Astrocyte of the cerebellum (primary cell): Measurements from ENCODE around the gene ABLIM1.

Experiments
- DNase-seq: peaks from one replicate; pipeline ENCODE4 v3.0.0-alpha.2; 2011; ENCODE audit warnings: low read depth
- H3K4me3 ChIP-seq: 2 replicates; pipeline ENCODE4 v1.5.1; 2011; ENCODE audit warnings: mild to moderate bottlenecking, low read depth, low read length, moderate library complexity
- CTCF ChIP-seq: IDR thresholded peaks from 2 replicates; pipeline ENCODE4 v1.5.1; 2012; ENCODE audit warnings: low read length, low read depth, moderate library complexity, mild to moderate bottlenecking; ENCODE audit errors: missing control alignments
- in situ Hi-C: cut with HindIII; loops from 2 replicates; pipeline ENCODE4 v1.10.0; 2017; ENCODE audit warnings: low sequenced_read_pairs

Gene ABLIM1

GRCh38 chr10:114576716-114577115, 81.4 kb downstream of the ABLIM1 start:
- in situ Hi-C loops: no loop called here
- H3K4me3 ChIP-seq: no peak overlapping the region
- no peak for DNase-seq
- TF ChIP-seq CTCF: no peak

GRCh38 chr10:114576132-114576487, 82.0 kb downstream of the ABLIM1 start:
- in situ Hi-C loops: no loop called here
- no peak overlapping the region for H3K4me3 ChIP-seq
- no peak for TF ChIP-seq CTCF
- DNase-seq: no peak

GRCh38 chr10:114575417-114576131, 82.5 kb downstream of the ABLIM1 start:
- no peak for TF ChIP-seq CTCF
- H3K4me3 ChIP-seq: no peak overlapping the region
- DNase-seq: no peak
- in situ Hi-C loops: no loop called here

- no peak for DNase-seq
- no peak overlapping the region for H3K4me3 ChIP-seq
- no peak for TF ChIP-seq CTCF
- in situ Hi-C loops: loop anchor here (25.0 kb wide), 1 partner anchor 214 kb away; no protein-coding TSS in a partner anchor
These were observed 84.6 kb downstream of the ABLIM1 start for GRCh38 chr10:114573330-114574045.

- H3K4me3 ChIP-seq: no peak overlapping the region
- in situ Hi-C loops: loop anchor here (25.0 kb wide), 1 partner anchor 216 kb away; no protein-coding TSS in a partner anchor
- no peak for TF ChIP-seq CTCF
- no peak for DNase-seq
These were observed 86.6 kb downstream of the ABLIM1 start for GRCh38 chr10:114571316-114571999.

- TF ChIP-seq CTCF: no peak
- DNase-seq: no peak
- no peak overlapping the region for H3K4me3 ChIP-seq
- in situ Hi-C loops: loop anchor here (25.0 kb wide), 1 partner anchor 221 kb away; no protein-coding TSS in a partner anchor
These were observed 92.0 kb downstream of the ABLIM1 start for GRCh38 chr10:114566064-114566463.
